DMS53 treated with DMSO at 0.1 percent for 48 hours (cell line): ENCODE data around the gene SNAPC4.

ENCODE experiments used
- DNase-seq: peaks from one replicate; lab custom pipeline; 2025; ENCODE audit not compliant: unreplicated experiment; lab: John Stamatoyannopoulos, UW

Gene SNAPC4, protein sequence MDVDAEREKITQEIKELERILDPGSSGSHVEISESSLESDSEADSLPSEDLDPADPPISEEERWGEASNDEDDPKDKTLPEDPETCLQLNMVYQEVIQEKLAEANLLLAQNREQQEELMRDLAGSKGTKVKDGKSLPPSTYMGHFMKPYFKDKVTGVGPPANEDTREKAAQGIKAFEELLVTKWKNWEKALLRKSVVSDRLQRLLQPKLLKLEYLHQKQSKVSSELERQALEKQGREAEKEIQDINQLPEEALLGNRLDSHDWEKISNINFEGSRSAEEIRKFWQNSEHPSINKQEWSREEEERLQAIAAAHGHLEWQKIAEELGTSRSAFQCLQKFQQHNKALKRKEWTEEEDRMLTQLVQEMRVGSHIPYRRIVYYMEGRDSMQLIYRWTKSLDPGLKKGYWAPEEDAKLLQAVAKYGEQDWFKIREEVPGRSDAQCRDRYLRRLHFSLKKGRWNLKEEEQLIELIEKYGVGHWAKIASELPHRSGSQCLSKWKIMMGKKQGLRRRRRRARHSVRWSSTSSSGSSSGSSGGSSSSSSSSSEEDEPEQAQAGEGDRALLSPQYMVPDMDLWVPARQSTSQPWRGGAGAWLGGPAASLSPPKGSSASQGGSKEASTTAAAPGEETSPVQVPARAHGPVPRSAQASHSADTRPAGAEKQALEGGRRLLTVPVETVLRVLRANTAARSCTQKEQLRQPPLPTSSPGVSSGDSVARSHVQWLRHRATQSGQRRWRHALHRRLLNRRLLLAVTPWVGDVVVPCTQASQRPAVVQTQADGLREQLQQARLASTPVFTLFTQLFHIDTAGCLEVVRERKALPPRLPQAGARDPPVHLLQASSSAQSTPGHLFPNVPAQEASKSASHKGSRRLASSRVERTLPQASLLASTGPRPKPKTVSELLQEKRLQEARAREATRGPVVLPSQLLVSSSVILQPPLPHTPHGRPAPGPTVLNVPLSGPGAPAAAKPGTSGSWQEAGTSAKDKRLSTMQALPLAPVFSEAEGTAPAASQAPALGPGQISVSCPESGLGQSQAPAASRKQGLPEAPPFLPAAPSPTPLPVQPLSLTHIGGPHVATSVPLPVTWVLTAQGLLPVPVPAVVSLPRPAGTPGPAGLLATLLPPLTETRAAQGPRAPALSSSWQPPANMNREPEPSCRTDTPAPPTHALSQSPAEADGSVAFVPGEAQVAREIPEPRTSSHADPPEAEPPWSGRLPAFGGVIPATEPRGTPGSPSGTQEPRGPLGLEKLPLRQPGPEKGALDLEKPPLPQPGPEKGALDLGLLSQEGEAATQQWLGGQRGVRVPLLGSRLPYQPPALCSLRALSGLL (N-terminal part only)

DNA sequence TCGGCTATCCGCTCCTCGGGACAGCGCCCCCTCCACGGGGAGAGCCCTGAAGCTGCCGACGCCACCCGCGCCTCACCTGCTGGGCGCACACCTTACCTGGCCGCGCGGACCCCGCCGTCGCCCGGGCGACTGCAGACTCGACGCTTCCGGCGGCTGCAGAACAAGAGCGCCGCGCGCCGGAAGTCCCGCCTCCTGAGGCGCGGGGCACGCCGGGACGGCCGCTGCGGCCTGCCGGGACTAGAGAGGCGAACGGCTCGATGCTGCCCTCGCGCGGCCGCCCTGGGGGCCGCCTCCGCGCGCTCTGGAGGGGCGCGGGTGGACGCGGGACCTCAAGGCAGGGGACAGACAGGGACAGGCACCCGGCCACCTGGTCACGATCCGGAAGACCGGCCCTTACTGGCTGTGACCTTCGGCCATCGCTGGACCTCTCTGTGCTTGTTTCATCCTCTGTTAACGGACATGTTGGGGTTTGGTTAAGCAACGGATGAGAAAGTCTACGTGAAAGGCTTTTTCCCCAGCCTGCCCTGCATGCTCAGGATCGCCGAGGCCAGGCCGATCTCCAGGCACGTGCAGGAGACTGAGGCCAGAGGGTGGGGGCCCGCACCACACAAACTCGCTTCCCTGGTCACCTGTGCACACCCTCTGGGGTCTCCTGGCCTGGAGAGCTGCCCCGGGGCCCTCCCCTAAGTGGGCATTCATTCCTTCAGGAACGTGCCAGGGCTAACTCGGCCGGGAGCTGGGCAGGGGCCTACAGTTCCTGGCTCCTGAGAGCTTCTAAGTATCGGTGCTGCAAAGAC lies at the start of gene SNAPC4:
Gene SNAPC4, minus strand, starts transcription at position 133 of the 797 bp plus-strand sequence. CDS start 1,742 bp downstream, outside the sequence.
- peak; percentile 77 for DNase-seq

DNA sequence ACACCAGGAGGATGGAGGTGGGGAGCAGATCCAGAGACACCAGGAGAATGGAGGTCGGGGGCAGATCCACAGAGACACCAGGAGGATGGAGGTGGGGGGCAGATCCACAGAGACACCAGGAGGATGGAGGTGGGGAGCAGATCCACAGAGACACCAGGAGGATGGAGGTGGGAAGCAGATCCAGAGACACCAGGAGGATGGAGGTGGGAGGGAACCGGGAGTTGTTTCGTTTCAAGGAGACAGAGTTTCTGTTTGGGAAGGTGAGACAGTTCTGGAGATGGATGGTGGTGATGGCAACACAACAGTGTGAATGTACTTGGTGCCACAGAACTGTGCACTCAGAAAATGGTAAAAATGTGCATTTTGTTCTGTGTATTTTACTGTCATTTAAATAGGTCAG lies 48.7 kb upstream of the SNAPC4 start:
- DNase-seq: no peak

DNA sequence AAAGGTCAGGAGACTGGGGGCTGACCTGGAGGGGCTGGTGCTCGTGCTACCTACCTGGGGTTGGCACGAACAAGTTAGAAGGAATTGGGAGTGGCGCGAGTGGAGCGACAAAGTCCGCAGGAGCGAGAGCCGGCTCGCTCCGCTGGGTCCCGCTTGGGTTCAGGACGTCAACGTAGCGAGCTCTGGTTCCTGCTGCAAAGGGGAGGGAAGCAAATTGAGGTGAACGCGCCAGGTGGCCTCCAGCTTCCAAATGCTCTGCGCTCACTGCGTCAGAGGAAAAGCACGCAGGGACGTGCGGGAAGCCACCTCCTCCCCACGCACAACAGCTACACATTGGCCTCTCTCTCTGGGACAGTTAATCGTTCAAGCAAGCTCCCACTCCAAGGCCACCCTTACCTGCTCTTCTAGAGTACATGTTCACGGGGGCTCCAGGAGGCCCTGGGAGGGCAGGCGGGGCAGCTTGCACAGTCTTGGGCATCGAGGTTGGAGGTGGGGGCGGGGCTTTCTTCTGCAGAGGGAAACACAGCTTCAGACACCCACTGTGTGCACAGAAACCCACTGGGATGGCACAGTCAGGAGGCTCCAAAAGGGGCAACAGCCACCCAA lies 47.3 kb upstream of the SNAPC4 start:
- no peak for DNase-seq

DNA sequence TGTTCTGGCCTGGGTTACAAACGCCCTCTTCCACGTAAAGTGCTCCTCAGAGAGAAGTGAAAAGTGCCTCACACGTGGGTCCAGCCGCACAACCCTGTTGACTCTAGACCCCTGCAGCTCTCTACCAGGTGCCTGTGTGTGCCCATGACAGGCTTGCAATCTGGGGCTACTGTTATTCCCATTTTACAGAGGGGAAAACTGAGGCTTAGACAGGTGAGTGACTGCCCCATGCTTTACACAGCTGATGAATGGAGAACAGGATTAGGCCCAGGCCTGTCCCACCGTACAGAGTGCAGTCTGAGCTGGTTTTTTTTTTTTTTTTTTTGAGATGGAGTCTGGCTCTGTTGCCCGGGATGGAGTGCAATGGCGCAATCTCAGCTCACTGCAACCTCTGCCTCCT lies 45.8 kb upstream of the SNAPC4 start:
- DNase-seq: no peak

DNA sequence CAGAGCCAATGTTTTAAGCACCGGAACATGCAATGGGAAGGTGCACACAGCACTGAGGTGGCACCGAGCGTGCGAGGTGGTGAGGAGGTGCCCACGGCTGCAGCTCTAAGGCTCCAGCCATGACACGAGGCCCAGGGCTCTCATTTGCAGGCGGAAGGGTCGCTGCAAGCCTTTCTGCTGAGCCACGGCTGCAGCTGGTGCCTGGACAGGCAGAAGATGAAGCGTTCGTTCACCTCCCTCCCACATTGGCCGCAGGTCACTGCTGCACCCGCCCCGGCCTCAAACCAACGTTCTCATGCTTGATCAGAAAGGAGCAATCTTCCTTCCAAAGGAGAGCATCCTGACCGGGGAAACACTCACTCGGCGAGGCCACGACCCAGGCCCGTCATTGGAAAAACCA lies 44.1 kb upstream of the SNAPC4 start:
- no peak for DNase-seq

DNA sequence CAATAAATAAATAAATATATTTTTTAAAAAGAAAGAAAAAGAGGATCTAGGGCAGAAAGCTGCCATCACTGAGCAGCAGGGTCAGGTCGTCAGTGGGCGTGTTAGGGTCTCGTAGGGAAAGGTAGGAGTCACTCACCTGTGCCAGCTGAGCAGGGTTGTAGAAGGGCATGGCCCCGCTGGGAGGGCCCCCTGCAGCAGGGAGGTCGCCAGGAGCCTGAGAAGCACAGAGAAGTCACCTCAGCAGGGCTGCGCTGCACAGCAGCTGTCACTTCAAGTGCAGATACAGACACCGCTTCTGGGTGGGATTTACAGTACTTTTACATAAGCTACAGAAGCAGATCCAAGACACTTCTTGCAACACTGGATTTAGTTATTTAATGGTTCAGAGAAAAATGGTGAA lies 43.7 kb upstream of the SNAPC4 start:
- DNase-seq: no peak

DNA sequence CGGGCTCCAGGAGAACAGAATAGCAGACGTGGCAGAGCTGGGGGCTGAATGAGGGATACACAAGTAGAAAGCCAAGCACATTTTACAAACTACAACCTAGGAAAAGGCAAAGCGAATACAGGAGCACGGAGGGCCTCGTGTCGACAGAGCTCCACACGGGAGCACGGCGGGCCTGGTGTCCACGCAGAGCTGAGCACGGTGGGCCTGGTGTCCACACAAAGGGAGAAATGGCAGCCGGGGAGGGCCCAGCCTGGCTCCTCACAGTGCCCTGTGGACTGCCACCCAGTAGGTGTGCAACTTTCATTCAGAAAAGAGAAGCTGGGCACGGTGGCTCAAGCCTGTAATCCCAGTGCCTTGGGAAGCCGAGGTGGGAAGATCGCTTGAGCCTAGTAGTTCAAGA lies 43.1 kb upstream of the SNAPC4 start:
- no peak for DNase-seq

DNA sequence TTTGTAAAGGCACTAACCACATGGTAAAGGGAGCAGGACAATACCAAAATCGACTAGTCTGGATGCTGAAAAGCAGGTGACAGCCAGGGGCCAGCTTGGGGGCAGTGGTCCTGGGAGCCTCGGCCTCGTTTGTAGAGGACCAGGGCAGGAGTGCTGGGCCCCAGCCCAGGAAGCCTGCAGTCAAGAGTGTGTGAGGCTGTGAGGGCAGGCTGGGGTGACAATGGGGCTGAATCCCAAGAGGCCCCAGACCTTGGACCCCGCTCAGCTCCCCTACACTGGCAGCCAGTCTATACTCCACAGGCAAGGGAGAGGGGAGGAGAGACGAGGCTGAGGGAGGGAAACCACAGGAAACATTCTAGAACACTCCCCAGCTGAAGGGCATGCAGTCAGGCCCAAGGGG lies 42.3 kb upstream of the SNAPC4 start:
- DNase-seq: no peak

DNA sequence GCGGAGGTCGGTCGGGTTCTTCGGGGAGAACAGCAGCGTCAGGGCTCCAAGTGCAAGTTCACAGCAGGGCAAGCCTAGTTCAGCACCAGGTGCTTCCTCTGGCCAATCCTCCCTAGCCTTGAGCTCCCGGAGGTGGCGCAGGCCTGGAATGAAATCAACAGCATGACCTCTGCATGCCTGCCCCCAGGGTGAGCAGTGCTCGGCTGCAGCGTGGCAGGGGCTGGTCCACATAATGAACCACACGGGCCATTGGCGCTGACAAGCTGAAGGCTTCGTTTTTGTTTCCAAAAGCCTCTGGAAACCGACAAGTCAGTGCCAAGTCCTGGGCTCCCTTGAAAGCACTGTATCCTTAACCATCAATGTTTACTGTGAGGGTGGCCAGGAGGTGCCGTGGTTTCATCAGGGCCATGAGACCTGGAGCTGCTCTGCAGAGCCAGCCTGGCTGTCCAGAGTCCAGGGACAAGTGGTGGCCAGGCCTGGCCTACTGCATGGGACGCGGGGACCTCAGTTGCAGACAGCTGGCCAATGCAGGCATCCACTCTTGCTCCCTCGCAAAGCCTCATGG lies 41.8 kb upstream of the SNAPC4 start:
- DNase-seq: no peak

DNA sequence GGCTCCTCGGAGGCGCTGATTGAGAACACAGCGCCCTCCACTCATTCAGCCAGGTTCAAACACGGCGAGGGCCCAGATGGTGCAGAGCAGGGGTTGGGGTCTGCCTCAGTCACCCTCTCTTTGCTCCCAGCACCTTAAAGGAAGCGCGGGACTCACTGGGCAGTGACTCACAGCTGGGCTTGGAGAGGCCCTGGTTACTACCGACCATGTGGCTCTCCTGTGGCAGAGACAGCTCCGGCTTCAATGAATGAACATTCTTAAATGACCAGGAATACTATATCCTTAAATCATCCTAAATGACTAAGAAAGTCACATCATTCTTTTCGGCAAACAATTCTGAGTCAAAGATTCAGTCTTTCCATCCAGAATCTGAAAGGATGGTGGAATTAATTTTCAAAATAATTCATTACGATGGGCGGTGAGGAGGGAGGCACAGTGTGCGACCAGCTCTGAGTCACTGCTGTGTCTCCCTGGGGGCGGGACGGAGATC lies 41.3 kb upstream of the SNAPC4 start:
- no peak for DNase-seq

DNA sequence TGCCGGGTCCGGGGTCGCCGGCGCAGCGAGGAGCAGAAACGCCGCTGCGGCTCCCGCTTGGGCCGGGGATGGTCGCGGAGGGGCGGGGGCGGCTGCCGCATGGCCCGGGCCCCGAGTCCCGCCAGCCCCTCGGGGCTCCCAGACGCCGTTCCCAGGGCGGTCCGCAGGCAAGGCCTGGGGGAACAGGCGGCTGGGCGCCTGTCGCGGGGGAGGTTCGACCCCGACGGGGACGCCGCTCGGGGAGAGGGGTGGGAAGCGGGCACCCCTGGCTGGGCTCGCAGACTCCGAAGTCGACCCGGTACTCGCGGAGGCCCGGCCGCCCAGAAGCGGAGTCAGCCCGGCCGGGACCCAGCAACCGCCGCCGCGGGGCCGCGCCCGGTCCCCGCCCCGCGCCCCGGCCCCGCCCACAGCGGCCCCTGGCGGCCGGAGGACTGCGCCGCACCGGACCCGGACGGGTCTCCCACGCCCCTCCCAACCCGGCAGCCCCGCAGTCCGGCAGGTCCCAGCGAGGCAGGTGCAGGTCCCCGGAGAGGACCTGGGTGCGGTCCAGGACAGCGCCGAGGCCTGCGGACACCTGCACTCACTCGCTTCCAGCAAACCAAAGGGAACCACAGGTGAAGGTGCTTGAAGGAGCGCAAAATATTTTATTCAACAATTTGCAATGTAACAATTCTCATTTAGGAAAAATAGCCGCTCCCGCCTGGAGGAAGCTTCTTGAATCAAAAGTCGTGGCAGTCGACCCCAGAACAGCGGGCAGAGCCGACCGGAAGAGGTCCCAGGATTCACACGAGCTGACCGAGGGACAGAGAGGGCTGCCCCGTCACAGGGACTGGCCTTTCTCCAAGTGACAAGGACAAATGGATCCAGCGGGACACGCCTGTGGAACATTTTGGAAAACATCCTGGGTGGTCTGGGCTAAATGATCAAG lies 39.8 kb upstream of the SNAPC4 start, which contains the start of gene INPP5E:
Gene INPP5E, minus strand, starts transcription at position 365 of the 928 bp plus-strand sequence. CDS start 426 bp downstream, outside the sequence.
- peak; percentile 46 for DNase-seq

DNA sequence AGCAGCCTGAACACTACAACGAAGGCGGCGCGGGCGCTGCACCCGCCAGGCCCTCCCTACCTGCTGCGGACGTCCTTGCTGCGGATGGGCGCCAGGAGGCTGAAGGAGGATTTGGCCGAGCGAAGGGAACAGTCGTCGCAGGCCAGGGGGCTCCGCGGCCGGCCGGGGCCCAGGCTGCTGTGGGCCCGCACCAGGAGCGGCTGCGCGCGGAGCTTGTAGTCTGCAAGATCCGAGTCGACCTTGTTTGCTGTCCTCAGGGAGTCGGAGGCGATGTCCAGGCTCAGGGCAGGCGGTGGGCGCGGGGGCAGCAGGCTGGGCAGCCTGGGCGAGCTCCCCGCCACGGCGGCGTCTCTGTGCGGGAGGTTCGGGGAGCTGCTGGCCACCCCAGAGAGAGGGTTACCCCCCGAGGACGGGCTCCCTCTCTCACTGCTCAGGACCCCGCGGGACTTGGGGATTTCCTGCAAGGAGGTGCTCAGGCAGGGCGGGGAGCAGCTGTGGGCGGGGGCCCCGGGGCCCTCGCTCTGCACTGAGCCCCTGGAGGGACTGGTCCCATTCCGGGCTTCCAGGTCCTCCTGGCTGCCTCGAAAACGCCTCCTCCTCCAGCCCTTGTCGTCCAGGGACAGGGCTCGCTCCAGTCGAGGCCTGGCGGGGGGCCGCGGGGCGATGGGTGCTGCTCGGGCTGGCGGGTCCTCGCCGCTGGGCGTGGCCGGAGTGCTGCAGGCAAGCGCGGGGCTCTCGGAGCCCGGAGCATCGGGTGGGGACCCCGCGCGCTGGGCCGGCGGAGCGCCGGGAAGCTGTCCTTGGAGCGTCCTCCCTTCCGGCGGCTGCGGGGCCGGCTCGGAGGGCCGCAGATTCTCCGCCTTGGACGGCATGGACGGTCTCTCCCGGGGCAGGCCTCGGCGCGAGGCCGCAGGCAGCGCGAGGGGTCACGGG lies 38.8 kb upstream of the SNAPC4 start:
- no peak for DNase-seq

DNA sequence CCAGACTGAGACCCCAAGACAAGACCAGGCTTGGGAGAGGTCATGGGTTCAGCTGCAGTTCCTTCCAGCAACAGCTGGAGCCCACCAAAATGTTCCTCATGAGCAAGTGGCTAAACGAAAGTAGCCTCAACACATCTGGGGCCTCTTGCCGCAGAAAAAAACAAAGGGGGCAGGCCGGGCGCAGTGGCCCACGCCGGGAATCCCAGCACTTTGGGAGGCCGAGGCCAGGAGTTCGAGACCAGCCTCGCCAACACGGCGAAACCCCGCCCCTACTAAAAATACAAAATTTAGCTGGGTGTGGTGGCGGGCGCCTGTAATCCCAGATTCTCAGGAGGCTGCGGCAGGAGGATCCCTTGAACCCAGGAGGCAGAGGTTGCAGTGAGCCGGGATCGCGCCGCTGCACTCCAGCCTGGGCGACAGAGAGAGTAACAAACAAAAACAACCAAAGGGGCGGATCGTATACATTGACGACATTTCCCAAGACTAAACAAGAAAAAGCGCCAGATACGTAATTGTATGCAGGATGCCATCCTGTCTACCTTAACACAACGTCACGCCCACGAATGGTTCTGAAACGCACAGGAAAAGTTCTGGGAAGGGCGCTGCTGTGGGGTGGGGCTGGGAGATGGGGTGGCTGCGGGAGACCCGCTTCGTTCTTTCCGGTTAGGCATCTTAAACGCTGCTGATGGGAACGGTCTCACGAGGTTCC lies 38.0 kb upstream of the SNAPC4 start:
- no peak for DNase-seq

DNA sequence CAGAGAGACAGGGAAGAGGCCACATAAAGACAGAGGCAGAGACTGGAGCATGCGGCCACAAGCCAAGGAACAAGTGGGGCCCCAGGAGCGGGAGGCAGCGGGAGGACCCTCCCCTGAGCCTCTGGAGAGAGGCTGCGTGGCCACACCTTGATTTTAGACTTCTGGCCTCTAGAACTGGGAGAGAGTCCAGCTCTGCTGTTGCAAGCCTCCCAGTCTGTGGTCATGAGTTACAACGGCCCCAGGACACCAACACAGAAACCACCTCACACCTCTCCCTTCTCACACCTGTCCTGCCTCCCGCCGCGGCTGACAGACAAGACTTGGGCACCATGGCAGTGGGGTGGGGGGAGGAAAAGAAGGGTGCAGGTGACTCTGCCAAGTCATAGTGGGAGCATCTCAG lies 37.5 kb upstream of the SNAPC4 start:
- no peak for DNase-seq

DNA sequence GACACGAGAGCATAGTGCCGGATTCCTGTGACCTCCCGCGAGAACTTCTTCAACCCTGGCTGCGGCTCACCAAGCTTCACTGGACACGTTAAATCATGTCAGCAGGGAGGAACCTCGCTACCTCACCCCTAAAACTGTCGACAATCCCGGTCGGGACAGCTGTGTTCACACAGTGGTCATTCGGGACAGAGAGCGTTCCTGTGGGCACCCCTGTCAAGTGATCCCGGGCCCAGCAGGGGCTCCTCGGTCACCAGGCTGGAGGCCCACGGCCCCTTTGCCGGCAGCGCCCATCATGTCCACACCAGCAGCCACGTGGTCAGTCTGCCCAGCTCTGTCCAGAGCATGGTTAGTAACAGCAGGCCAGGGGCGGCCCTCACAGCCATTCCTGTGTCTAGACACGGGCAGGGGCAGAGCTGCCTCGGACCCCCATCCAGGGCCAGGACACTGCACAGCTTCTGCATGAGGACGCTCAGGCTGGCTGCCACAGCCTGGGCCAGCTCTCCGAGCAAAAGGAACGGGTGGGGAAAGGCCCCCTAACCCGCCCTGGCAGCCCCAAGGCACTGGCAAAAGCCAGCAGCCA lies 36.2 kb upstream of the SNAPC4 start:
- no peak for DNase-seq

DNA sequence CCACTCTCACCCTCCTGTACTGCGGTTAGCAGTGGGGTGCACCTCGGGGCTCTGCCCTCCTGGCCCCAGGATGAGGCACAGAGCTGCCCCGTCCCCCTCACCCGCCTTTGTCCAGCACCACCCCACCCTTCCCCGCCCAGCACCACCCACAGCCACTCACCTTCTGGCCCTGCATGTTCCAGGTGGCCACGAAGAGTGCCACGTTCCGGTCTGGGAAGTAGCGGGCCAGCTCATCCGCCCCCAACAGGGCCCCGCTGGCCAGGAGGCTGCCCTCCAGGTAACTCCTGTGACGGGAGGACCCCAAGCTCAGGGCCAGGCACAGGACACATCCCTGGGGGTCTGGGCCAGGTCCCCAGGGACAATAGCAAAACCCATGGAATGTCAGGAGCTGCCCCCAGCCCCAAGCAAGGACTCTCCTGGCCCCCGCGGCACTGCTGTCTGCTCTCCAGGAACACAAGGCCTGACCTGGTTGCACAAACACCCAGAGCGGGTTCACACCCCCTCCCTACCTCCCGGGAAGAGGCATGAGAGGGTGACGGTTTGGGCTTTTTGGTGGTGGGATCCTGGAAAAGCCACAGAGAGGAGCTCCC lies 34.7 kb upstream of the SNAPC4 start:
- no peak for DNase-seq
